Stimulated activated CD4-positive, alpha-beta T cell treated with anti-CD3 and anti-CD28 coated beads, Interleukin-12 subunit alpha, Interleukin-12 subunit beta, amount 100 ng/mL, for 48 hours (primary cell): ENCODE data around the gene GALE.

Source experiments
- DNase-seq, 3 donors: peaks; one replicate each; pipeline ENCODE4 v3.0.0-alpha.2; 2020; ENCODE audit warnings: low read depth in 2 of 3, low spot score in 1 of 3

The GALE gene

GRCh38 chr1:23756676-23757075 lies 43.9 kb downstream of the GALE start:
- DNase-seq = no peak

GRCh38 chr1:23752909-23753308 lies 47.6 kb downstream of the GALE start:
- DNase-seq = no peak

DNA sequence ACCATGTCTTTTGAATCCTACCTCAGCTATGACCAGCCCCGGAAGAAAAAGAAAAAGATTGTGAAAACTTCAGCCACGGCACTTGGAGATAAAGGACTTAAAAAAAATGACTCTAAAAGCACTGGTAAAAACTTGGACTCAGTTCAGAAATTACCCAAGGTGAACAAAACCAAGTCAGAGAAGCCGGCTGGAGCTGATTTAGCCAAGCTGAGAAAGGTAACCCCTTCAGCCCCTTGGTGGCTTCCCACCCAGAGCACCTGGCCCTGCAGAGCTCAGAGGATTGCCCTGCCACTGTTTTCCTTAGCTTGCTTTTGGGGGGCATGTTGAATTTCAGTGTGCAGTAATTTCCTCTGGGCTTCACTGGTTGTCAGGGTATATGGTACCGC lies 48.7 kb downstream of the GALE start:
- DNase-seq = no peak

GRCh38 chr1:23751050-23751814 lies 49.3 kb downstream of the GALE start:
- peak; percentile 22 to 42 (median 24) for DNase-seq

DNA sequence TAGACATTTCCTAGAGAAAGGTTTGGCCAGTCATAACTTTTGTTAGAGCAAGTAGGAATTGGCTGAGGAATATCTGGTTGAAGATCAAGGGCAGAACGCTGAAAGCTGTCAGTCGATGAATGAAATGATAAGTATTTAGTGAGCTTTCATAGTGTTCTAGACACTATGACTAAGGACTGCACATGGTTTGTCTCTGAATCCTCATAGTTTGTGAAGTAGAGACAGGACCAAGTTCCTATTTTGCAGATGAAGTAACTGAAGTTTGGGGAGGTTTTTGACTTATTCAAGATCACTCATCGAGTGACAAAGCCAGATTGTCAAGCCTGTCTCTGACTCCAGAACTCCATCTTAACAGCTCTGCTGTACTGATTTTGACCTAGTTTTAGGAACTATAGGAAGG lies 52.5 kb downstream of the GALE start:
- DNase-seq = no peak
